NCI-H69 (cell line): ENCODE results near the gene MN1.

Source experiments
- DNase-seq: peaks from one replicate; lab custom pipeline; 2025; lab: John Stamatoyannopoulos, UW

MN1 gene

GRCh38 chr22:27827604-27828587 is 26.3 kb upstream of the MN1 start:
- DNase-seq: no peak

GRCh38 chr22:27825174-27825573 is 23.6 kb upstream of the MN1 start:
- peak; percentile 41 for DNase-seq

GRCh38 chr22:27823221-27823620 is 21.7 kb upstream of the MN1 start:
- no peak for DNase-seq

GRCh38 chr22:27820896-27821866 is 19.6 kb upstream of the MN1 start:
- no peak for DNase-seq

- no peak for DNase-seq
Observed at GRCh38 chr22:27816552-27816951, 15.0 kb upstream of the MN1 start.

- DNase-seq: no peak
Observed at GRCh38 chr22:27815826-27816530, 14.4 kb upstream of the MN1 start.

GRCh38 chr22:27814993-27815392 is 13.4 kb upstream of the MN1 start:
- no peak for DNase-seq

- no peak for DNase-seq
Observed at GRCh38 chr22:27811778-27812177, 10.2 kb upstream of the MN1 start.

GRCh38 chr22:27810609-27811151 is 9.1 kb upstream of the MN1 start:
- peak; percentile 39 for DNase-seq

- no peak for DNase-seq
Observed at GRCh38 chr22:27809700-27810608, 8.4 kb upstream of the MN1 start.

- peak; percentile 37 for DNase-seq
Observed at GRCh38 chr22:27809226-27809603, 7.7 kb upstream of the MN1 start.

- DNase-seq: no peak
Observed at GRCh38 chr22:27808451-27809225, 7.1 kb upstream of the MN1 start.

- DNase-seq: no peak
Observed at GRCh38 chr22:27805841-27806240, 4.3 kb upstream of the MN1 start.

- DNase-seq: peak; percentile 78
Observed at GRCh38 chr22:27804470-27805297, 3.1 kb upstream of the MN1 start.

- no peak for DNase-seq
Observed at GRCh38 chr22:27803841-27804415, 2.4 kb upstream of the MN1 start.

- DNase-seq: no peak
Observed at GRCh38 chr22:27802346-27803073, 954 bp upstream of the MN1 start.

GRCh38 chr22:27801202-27801615 is 347 bp downstream of the MN1 start:
- DNase-seq: peak; percentile 58
